OCI-LY3 (cell line): ENCODE measurements around the gene ZNF205.
A peak's percentile ranks its signal among the peaks of the same experiment; 100 is the strongest.

ENCODE experiments used
- EZH2phosphoT487 ChIP-seq: fragments of 200-600 bp; shearing (Covaris generic); IDR thresholded peaks from 2 replicates; pipeline ENCODE4 v1.6.1; 2018; ENCODE audit warnings: antibody characterized with exemption, mixed run types, low read depth
- TF ChIP-seq, protein P1 (sequence below): fragments of 200-600, 300-600 bp; sonication (generic); IDR thresholded peaks from 2 replicates; pipeline ENCODE4 v1.5.1; 2014; ENCODE audit warnings: antibody characterized with exemption, low read length, low read depth

GRCh38 chr16:3094289-3095027, 17.9 kb upstream of the ZNF205 start:
- TF ChIP-seq, protein P1, sequence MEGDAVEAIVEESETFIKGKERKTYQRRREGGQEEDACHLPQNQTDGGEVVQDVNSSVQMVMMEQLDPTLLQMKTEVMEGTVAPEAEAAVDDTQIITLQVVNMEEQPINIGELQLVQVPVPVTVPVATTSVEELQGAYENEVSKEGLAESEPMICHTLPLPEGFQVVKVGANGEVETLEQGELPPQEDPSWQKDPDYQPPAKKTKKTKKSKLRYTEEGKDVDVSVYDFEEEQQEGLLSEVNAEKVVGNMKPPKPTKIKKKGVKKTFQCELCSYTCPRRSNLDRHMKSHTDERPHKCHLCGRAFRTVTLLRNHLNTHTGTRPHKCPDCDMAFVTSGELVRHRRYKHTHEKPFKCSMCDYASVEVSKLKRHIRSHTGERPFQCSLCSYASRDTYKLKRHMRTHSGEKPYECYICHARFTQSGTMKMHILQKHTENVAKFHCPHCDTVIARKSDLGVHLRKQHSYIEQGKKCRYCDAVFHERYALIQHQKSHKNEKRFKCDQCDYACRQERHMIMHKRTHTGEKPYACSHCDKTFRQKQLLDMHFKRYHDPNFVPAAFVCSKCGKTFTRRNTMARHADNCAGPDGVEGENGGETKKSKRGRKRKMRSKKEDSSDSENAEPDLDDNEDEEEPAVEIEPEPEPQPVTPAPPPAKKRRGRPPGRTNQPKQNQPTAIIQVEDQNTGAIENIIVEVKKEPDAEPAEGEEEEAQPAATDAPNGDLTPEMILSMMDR, result peak; percentile 71
- no peak for TF ChIP-seq EZH2phosphoT487
